ENCODE results near the gene ARHGAP18.

- TF ChIP-seq POLR2AphosphoS5 (IDR thresholded peaks at IDR 0.05; ENCODE audit: low read depth, low read length): no peak
- TF ChIP-seq POLR2A (IDR thresholded peaks at IDR 0.05; ENCODE audit: low read depth, low read length): no peak
- TF ChIP-seq TAF1 (IDR thresholded peaks at IDR 0.05; ENCODE audit: borderline replicate concordance, low read depth, low read length): no peak
These were observed 2.0 kb downstream of the ARHGAP18 start for GRCh38 chr6:129707882-129708495.

Data from GM12892 (cell line).